AG20443 (cell line): ENCODE results near the gene DCHS2.

Experiments used
- DNase-seq: peaks from one replicate; pipeline ENCODE4 v3.0.0; 2012; ENCODE audit warnings: low spot score, mixed read lengths

The DCHS2 gene

GRCh38 chr4:154491341-154492271 is at the start of gene DCHS2:
Gene DCHS2 (minus strand): TSS chr4:154491799. CDS start chr4:154491355, 444 bp downstream.
- DNase-seq = peak; percentile 52

- DNase-seq = no peak
These were observed 42.7 kb upstream of the DCHS2 start for GRCh38 chr4:154534296-154534695.

GRCh38 chr4:154529728-154530519 is 38.3 kb upstream of the DCHS2 start:
- DNase-seq = no peak

GRCh38 chr4:154528869-154529268 is 37.3 kb upstream of the DCHS2 start:
- DNase-seq = no peak

- DNase-seq = no peak
These were observed 35.7 kb upstream of the DCHS2 start for GRCh38 chr4:154527308-154527707.

GRCh38 chr4:154526151-154526550 is 34.6 kb upstream of the DCHS2 start:
- DNase-seq = no peak

- no peak for DNase-seq
These were observed 30.0 kb upstream of the DCHS2 start for GRCh38 chr4:154521607-154522006.

- no peak for DNase-seq
These were observed 27.6 kb upstream of the DCHS2 start for GRCh38 chr4:154519214-154519613.

- no peak for DNase-seq
These were observed 26.0 kb upstream of the DCHS2 start for GRCh38 chr4:154517591-154517990.

GRCh38 chr4:154516318-154517029 is 24.9 kb upstream of the DCHS2 start:
- DNase-seq = no peak

GRCh38 chr4:154511981-154512380 is 20.4 kb upstream of the DCHS2 start:
- no peak for DNase-seq

- DNase-seq = no peak
These were observed 19.9 kb upstream of the DCHS2 start for GRCh38 chr4:154511548-154511947.

GRCh38 chr4:154507156-154507555 is 15.6 kb upstream of the DCHS2 start:
- no peak for DNase-seq

- peak; percentile 41 for DNase-seq
These were observed 14.7 kb upstream of the DCHS2 start for GRCh38 chr4:154506253-154506652.

GRCh38 chr4:154503598-154503997 is 12.0 kb upstream of the DCHS2 start:
- DNase-seq = no peak

- DNase-seq = no peak
These were observed 10.5 kb upstream of the DCHS2 start for GRCh38 chr4:154502111-154502510.

- no peak for DNase-seq
These were observed 6.3 kb upstream of the DCHS2 start for GRCh38 chr4:154497889-154498288.

GRCh38 chr4:154495867-154496266 is 4.3 kb upstream of the DCHS2 start:
- no peak for DNase-seq

- DNase-seq = no peak
These were observed 689 bp upstream of the DCHS2 start for GRCh38 chr4:154492288-154492687.

GRCh38 chr4:154490583-154491340 is 837 bp downstream of the DCHS2 start:
- DNase-seq = peak; percentile 40

- no peak for DNase-seq
These were observed 1.4 kb downstream of the DCHS2 start for GRCh38 chr4:154490234-154490582.
